ENCODE results near the gene UBR1. TPM values are rescaled to one million over a fixed set of nuclear protein-coding genes. Genes with fewer than 3 reads are reported as not detected.

UBR1 gene
- total RNA-seq, 1 experiment from 2014 or later = 23.2 TPM

- ChIA-PET CTCF (no interaction called here), POLR2A (no interaction called here)
- DNase-seq (ENCODE audit: low read depth, low spot score) = peak; percentile 95
- ATAC-seq = peak; percentile 99
- H3K9me3 ChIP-seq (ENCODE audit: control insufficient read depth, insufficient read depth, low read depth, low read length) = no peaks in the 10 kb centered on the region
- peak within 1 kb of the TSS; percentile 78 to 84 for H3K4me3 ChIP-seq (ENCODE audit: low read depth in 2 of 2, low read length in 2 of 2)
- H3K27ac ChIP-seq (ENCODE audit: low read length) = peak within 1 kb of the TSS; percentile 76
- TF ChIP-seq CTCF (IDR thresholded peaks at IDR 0.05) (no peak), POLR2AphosphoS5 (IDR thresholded peaks at IDR 0.05; ENCODE audit: low read depth, low read length) (no peak; the same call in 1 of the 2 replicates), SIN3A (IDR thresholded peaks at IDR 0.05; ENCODE audit: borderline replicate concordance, insufficient read depth, low read depth, low read length) (peak; percentile 73; the same call in 1 of the 2 replicates), REST (IDR thresholded peaks at IDR 0.05; ENCODE audit: insufficient read depth in 1 of 2, low read depth in 2 of 2, low read length in 1 of 2) (no peak; a peak in 1 of 4 replicates), TCF7L2 (IDR thresholded peaks at IDR 0.05; ENCODE audit: low read depth, low read length) (peak; percentile 17; the same call in 1 of the 2 replicates)
- H3K27me3 ChIP-seq (ENCODE audit: control insufficient read depth, insufficient read depth, low read length) = no peaks in the 10 kb centered on the region
- intact Hi-C loops (cut with micrococcal nuclease; ENCODE audit: unreplicated experiment) (no loop called here), in situ Hi-C loops (cut with HindIII; ENCODE audit: low pct_unique_long_range_greater_than_20kb, low sequenced_read_pairs) (no loop called here)
- BruUV-seq (replicated peaks) = no TSS peak
- peaks cover 6% of the 10 kb centered on the region; the same call in 1 of the 2 replicates for H3K4me1 ChIP-seq (ENCODE audit: control insufficient read depth, insufficient read depth, low read length)
- no peaks in the 10 kb centered on the region for H3K36me3 ChIP-seq (ENCODE audit: control insufficient read depth, insufficient read depth, low read length)
These were observed 185.1 kb downstream of the UBR1 start, which contains the start of gene TTBK2 for GRCh38 chr15:42920519-42921341. TTBK2 (minus strand) TSS chr15:42920778; CDS start chr15:42878617, 42,161 bp downstream.

- TF ChIP-seq TCF7L2 (IDR thresholded peaks at IDR 0.05; ENCODE audit: low read depth, low read length) (no peak), POLR2AphosphoS5 (IDR thresholded peaks at IDR 0.05; ENCODE audit: low read depth, low read length) (peak; percentile 24; the same call in 1 of the 2 replicates), SIN3A (IDR thresholded peaks at IDR 0.05; ENCODE audit: borderline replicate concordance, insufficient read depth, low read depth, low read length) (no peak)
- intact Hi-C loops (cut with micrococcal nuclease; ENCODE audit: unreplicated experiment) = no loop called here
- H3K27ac ChIP-seq (ENCODE audit: low read length) = peak overlapping the region; percentile 76
- no peaks in the 10 kb centered on the region for H3K36me3 ChIP-seq (ENCODE audit: control insufficient read depth, insufficient read depth, low read length)
- ChIA-PET POLR2A (no interaction called here), CTCF (no interaction called here)
- BruUV-seq (replicated peaks) = no TSS peak
- H3K27me3 ChIP-seq (ENCODE audit: control insufficient read depth, insufficient read depth, low read length) = no peaks in the 10 kb centered on the region
- H3K9me3 ChIP-seq (ENCODE audit: control insufficient read depth, insufficient read depth, low read depth, low read length) = no peaks in the 10 kb centered on the region
- DNase-seq (ENCODE audit: low read depth, low spot score) (no peak), ATAC-seq (peak; percentile 57)
- peaks cover 6% of the 10 kb centered on the region; the same call in 1 of the 2 replicates for H3K4me1 ChIP-seq (ENCODE audit: control insufficient read depth, insufficient read depth, low read length)
- peak overlapping the region; percentile 78 to 84 for H3K4me3 ChIP-seq (ENCODE audit: low read depth in 2 of 2, low read length in 2 of 2)
- in situ Hi-C loops (cut with HindIII; ENCODE audit: low pct_unique_long_range_greater_than_20kb, low sequenced_read_pairs) = no loop called here
These were observed 185.9 kb downstream of the UBR1 start for GRCh38 chr15:42919799-42920518.
